GM12873 (cell line): ENCODE results near the gene DCAF6.

Experiments
- TF ChIP-seq, protein P1 (sequence below): IDR thresholded peaks from 2 replicates; pipeline ENCODE4 v1.5.1; 2012; ENCODE audit warnings: low read depth, mild to moderate bottlenecking, moderate library complexity, low read length, control low read depth; ENCODE audit not compliant: insufficient read depth; ENCODE audit errors: missing control alignments

DCAF6 gene

DNA sequence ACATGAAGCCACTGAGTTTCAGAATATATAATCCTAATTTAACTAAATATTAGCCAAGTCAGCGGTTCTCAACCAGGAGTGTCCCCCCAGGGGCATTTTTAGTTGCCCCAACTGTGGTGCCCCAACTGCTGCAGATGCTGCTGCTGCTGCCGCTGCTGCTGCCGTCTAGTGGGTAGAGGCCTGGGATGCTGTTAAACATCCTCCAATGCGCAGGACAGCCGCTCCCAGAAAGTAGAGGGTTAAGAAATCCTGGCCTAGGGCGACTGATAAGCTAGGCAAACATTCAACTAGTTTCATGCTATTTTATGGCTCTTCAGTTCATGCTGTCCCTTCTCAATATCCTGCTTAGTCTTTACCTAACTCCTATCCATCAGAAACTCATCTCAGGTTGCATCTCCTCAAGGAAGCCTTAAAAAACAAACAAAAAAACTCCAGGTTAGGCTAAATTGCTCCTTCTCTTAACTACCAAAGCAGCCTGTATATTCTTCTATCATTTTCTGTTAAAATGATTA is 9.9 kb upstream of the DCAF6 start:
- TF ChIP-seq, protein P1, sequence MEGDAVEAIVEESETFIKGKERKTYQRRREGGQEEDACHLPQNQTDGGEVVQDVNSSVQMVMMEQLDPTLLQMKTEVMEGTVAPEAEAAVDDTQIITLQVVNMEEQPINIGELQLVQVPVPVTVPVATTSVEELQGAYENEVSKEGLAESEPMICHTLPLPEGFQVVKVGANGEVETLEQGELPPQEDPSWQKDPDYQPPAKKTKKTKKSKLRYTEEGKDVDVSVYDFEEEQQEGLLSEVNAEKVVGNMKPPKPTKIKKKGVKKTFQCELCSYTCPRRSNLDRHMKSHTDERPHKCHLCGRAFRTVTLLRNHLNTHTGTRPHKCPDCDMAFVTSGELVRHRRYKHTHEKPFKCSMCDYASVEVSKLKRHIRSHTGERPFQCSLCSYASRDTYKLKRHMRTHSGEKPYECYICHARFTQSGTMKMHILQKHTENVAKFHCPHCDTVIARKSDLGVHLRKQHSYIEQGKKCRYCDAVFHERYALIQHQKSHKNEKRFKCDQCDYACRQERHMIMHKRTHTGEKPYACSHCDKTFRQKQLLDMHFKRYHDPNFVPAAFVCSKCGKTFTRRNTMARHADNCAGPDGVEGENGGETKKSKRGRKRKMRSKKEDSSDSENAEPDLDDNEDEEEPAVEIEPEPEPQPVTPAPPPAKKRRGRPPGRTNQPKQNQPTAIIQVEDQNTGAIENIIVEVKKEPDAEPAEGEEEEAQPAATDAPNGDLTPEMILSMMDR: no peak

DNA sequence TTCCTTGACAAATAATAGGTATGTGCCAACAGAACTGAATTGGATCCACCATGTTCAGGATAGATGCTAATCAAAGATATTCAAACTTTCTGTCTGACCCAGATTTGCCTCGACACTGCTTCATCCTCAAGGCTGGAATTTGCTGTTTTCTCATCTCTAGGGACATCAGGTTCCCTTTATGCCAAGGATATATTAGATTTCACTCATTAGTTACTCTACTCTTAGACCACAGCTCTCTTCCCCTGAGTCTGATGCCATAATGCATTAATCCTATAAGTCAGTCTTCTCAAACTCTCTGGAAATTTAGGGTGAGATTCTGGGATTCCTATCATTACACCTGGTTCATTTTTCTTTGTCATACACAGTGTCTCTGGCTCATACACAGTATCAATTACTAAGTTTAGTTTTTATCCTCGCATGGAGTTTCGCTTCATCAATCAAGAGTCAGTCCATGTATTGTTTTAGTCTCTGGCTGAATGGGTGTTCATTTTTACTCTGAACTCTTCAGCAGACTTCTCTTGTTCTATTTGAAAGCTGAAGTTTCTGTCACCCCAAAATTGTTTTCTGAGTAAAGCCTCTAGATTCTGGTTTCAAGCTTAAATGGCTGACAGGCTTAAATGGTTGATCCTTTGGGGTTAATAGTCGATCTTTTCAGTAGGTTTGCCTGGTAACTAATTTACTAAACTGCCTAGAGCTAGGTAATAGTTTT is 9.3 kb upstream of the DCAF6 start:
- TF ChIP-seq, protein P1: no peak

DNA sequence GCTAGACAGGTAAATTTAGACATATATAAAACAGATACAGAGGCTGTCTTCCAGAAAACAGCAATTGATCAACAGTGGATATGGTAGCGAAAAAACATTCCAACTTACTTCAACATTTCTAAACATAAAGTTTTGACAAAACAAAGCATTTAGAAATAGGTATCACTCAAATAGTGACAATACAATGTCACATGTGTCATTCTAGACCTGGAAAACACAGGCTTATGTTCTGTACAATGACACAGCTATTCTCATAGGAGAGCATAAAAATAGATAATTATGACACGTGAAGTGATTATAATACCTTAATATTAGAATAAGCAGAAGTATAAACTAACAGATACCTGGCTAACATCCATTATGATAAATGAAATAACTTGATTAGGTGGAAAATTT is 8.0 kb upstream of the DCAF6 start:
- TF ChIP-seq, protein P1: no peak

DNA sequence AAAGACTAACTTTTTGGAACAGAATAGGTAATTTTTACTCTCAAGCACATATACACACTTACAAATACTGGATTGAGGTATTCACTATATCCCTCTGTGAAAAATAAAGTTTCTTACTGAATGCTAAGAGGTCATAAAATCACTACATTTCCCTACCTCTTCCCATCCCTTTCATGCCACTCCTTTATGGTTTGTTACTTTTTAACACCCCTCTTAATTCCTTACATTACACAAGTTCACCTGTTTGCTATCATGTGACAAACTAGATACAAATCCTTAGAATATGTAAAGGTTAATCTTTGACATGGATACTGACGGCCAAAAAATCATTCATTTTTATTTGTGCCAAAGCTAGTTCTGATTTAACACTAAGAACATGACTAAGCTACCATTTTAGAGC is 6.8 kb upstream of the DCAF6 start:
- TF ChIP-seq, protein P1: no peak

DNA sequence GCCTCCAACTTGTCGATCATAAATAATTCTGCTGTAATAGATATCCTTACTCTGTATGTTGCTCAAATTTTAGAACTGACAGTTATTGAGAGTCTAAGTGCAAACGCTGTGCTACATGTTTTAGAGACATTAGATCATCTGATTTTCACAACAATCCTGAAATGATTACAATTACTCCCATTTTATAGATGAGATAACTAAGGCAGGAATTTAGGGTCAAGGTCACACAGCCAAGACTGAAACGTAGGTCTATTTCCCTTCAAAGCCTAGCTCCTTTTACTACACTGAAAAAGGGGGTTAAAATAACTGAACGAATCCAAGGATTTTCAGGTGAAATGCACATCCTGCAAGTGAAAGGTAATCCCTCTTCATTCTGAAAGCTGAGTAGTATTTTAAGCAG is 2.7 kb upstream of the DCAF6 start:
- TF ChIP-seq, protein P1: no peak

DNA sequence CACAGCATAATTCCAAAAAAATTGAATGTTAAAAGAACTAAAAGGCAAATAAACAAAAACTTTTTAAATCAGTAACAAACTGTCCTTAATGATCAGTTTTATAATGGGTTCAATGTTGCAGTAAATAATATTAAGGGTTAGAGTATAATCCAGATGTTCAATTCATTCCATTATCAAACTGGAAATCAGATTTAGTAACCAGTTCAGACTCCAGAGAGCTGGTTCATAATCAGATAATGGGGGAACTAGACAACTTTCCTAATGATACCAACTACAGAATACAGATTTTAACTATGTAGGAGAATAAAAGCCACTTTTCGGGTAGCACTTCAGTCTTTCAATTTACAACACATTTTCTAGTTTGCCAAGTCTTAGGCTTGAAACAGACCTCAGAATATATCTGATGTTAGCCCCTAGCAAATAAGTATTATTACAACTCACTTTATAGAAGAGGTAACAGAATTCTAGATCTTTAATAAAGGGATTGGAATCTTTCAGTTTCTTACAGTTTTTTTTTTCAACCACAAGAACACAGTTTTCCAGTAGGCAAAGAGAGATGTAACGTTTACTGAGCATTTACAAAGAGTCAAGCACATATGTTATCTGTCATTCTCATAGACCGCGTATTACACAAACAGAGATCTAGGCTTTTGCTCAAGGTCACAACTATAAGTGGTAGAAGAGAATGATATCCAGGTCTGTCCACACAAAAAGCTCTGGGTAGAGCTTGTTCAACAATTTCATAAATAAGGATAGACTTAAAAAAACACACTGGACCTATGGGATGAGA is 1.9 kb upstream of the DCAF6 start:
- TF ChIP-seq, protein P1: no peak

DNA sequence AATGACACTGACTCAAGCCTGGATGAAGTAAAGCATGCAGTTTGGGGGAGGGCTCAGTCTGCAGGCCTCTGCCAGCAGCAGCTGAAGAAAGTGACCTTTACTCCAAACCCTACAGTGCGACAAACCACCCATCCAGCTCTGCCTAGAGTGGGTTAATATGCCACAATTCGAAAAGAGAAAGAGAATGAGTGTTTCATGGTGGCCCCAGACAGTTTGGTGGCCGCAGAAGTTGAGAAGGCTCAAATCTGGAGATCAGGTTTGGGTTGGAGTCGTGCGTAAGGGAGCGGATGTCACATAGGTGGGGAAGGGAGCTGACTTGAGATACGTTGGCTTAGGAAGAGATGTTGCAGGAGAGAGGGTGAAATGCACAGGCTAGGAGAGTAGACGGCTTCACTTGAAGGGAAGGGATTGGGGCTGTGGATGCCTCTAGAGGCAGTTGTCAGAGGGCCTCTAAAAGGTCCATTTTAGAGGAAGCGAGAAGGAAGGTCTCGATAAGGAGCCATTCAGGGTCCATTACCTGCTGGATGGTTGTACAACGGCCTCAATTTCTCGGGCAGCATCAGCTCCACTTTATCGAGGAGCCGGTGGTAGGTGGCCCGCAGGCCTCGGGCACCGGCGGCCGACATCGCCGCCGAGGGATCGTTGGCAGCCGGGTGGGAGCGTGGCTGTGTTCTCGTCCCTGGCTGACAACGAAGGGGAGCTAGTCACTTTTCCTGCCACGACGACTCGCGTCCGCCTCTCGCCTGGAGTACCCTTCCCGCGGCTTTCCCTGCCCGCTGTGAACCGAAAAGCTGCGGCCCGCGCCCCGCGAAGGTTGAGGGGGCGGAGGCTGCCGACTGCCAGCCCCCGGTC is 1.0 kb upstream of the DCAF6 start:
- TF ChIP-seq, protein P1: no peak
